HG02588 (cell line): ENCODE results near the gene PRKD1.

ENCODE experiments used
- ATAC-seq: cut with Tn5 transposase; IDR thresholded peaks from one replicate; pipeline ENCODE4 v1.9.1; 2021; ENCODE audit warnings: mild to moderate bottlenecking, moderate library complexity; ENCODE audit not compliant: unreplicated experiment

The PRKD1 gene

DNA sequence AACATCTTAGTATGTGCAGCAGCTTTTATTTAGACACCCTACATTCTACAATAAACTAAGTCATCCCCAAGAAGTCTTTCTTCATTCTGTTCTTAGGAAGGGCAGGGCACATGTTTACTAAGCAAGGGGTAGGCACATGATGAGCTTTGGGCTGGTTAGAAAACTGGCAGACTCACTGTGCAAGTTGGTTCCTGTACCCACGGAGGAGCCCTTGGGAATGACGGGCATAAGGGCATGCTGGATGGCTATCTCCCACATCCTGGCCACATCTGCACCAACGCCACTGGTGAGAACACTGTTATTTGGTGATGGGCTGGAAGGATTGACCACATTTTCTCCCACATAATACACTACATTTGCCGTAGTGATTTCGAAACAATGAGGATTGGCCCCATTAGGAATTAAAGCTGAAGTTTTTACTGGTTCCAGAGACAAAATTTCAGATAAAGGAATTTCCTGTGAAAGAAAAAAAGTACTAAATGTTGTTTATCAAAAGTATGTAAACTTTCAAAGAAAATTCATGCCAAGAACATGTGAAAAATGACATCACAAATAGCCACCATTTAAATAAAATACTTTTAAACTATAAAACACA, 297.0 kb downstream of the PRKD1 start:
- ATAC-seq, result no peak

DNA sequence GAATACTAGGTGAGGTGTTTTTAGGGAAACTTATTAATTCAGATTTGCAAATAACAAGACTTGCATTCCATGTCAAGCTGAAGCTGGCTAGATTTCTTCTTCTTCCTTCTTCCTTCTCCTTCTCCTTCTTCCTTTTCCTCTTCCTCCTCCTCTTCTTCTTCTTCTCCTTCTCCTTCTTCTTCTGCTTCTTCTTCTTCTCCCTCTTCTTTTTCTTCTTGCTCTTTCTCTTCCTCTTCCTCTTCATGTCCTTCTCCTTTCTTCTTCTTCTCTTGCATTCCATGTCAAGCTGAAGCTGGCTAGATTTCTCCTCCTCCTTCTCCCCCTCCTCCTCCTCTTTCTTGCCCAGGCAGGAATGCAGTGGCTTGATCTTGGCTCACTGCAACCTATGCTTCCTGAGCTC, 297.8 kb downstream of the PRKD1 start:
- ATAC-seq, result no peak

DNA sequence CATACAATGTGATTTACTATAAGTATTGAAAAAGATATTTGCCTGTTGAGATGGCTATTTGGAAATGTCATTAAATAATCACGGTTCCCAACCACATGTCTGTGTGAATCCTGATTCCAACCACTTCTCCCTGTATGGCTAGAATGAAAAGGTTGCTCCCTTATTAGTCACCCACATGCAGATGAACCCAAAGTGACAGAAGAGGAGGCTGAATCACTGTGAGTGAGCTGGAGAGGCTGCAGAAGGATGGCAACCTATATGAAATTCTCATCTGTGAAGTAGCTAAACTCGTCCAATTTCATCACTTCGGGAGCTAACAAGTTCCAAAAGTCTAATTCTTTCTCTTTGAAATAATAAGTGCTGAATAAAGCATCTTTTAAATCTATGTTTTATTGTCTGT, 300.5 kb downstream of the PRKD1 start:
- ATAC-seq, result no peak

DNA sequence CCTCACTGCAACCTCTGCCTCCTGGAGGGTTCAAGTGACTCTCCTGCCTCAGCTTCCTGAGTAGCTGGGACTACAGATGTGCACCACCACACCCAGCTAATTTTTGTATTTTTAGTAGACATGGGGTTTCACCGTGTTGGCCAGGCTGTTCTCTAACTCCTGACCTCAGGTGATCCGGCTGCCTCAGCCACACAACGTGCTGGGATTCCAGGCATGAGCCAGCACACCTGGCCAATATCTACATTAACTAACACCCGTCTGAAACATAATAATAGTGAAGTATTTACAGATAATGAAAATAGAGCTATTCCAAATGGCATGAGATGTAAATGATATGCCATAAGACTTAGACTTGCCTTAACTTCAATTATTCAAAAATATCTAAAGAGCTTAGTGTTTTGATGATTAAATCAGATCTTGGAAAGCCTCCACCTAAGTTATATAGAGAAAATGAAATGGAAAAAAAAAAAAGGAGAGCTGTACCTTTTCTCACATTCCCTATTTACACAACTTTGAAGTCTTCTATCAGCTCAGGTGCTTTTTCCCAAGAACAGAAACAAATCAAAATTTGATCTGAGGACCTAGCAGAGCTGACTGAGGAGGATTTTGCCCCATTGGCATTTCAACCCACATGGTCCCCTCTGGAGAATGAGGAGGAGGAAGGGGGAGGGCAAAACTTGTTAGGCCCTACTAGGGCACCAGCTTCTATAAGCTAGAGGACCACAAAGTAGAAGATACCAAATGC, 309.2 kb downstream of the PRKD1 start:
- no peak for ATAC-seq

DNA sequence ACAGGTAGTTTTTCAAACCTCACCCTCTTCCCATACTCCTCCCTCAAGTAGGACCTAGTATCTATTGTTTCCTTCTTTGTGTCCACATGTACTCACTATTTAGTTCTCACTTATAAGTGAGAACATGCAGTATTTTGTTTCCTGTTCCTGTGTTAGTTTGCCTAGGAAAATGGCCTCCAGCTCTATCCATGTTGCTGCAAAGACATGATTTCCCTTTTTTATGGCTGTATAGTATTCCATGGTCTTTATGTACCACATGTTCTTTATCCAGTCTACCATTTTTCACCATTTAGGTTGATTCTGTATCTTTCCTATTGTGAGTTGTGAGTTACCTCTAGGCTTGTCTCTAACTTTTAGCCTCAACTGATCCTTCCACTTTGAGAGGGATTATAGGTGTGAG, 310.7 kb downstream of the PRKD1 start:
- ATAC-seq, result no peak

DNA sequence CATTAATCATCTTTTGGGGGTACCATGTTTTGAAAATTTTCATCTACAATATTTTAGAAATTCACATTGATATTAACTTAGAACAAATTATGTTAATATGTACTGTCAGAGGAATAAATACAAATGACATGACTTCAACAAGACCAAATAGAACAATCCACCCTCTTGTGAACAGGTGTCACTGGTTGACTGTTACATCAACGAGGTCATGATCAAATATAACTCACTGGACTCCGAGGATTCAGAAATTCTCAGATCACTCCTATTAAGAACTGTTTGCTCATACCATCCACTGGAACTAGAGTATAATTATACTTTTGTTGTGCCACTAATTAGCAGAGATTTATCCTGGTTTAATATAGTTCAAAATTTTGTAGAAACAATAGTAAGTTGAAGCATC, 318.8 kb downstream of the PRKD1 start:
- ATAC-seq, result no peak

DNA sequence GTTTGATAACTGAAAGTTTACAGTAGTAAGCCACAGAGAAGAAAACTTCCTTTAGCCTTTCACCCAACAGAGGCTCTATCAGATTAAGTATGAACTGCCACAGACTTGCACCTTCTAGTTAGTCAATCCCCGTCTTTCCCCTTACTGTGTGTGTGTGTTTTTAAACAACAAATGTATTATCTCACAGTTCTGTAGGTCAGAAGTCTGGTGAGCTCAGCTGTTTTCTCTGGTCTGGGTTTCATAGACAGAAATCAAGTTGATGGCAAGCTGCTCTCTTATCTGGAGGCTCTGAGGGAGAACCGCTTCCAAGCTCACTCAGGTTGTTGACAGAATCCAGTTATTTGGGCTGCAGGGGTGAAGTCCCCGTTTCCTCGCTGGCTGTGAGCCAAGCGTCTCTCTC, 320.5 kb downstream of the PRKD1 start:
- no peak for ATAC-seq

DNA sequence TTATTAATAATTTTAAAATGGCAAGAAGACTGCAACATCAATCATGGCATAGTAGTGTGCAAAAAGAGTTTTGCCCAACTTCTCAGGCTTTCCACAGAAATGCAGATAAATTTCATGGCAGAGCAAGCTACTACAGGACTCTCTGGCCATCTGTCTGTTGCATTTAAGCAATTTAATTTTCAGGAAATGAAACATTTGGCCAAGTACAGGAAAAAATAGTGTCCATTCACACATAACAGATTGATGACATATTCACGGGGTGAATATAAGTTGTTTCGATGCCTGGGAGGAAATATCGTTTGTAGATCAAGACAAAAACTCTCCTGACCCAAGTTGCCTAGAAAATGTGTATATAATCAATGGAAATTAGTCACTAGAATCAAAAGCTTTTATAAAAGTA, 324.0 kb downstream of the PRKD1 start:
- ATAC-seq, result no peak

DNA sequence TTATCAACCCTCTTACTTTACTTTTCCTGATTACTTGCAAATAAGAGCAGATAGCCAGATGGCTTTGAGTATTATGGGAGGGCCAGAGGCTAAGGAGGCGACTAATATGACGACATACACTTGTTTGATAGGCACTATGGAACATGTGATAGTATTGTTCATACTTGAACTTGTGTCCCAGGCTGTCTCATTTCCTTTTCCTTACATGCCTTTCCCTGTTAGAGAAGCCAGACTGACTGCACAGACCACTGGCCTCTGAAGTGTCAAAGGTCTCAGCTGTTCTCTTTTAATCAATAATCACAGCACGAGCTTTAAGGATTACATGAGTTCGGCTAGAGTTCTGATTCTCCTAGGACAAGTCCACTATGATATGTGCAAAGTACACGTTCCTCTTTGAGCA, 326.0 kb downstream of the PRKD1 start:
- no peak for ATAC-seq

DNA sequence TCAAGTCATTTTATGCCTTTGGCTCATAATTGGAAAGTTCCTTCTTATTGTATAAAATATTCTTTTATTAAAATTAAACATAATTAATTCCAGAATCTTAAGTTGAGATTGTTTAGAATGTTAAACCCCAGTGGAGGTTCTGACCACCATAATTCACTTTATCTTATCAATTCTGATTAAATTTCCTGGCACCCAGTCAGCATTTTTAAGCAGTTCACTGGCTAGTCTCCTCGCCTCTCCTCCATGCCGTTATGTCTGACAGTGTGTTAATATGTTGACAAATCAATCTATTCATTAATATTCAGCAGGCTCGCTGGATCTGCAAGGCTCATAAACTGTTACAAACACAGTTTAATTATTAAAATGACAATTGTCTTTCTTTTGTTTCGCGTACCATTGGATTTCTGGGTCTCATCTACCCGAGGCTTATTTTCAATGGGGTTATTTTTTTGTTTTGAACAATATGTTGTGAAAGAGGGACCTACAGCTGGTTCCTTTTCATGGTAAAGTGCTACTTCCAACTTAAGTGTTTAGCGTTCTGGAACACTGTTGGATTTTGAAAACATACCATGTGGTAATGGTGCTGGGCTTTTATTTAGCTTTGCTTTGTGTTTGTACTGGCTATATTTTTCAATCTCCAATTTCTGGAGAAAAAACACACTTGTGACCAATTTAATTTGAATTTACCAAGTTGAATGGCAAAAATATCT, 339.7 kb downstream of the PRKD1 start:
- no peak for ATAC-seq

DNA sequence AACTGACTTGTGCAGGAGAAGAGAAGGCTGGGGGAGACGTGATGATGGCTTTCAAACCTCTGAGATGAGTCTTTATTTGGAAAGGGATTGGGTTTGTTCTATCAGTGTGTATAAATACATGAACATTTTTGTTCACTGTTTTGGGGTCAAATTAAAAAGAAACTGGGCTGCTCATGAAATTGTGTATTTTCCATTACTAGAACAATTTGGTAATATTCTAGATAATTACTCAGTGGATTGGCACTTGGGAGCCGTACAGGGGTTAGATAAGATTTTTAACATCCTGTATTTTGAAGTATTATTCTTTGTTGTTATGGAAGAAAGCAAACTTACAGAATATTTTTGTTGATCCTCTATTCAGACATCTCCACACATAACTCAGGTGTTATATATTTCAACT, 340.6 kb downstream of the PRKD1 start:
- ATAC-seq, result no peak

DNA sequence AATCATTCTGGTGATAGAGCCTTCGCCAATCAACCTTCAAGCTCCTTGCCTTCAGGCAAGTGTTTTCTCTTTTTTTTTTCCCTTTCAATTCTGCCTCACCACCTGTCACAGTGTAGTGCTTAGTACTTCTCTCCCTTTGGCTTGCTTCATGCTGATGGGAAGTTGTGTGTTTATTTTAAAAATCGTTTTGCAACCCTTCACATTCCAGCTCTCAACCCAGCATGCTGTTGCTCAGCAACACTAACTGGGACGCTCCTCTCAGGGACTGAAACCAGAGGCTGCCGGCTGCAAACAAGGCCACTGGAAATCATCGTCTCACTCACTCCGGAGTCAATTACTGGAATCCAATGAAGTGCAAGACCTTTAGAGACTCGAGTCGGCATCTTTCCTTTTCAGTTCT, 342.7 kb downstream of the PRKD1 start:
- no peak for ATAC-seq

DNA sequence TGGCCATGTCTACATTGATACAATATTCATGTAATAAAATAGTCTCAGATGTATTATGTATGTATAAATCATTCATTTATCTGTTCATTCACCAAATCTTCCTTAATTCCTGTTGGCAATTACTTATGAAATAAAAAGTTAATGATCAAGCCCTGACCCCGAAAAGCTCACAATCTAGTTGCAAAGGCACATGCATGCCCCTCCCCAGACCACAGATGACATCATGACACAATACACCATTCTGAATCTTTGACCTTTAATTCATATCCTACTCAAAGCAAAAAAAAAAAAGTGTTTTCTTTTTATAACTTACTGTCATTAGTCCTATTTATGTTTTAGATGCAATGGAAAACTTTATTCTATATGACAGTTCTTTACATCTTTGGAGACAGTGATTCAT, 346.9 kb downstream of the PRKD1 start:
- no peak for ATAC-seq

DNA sequence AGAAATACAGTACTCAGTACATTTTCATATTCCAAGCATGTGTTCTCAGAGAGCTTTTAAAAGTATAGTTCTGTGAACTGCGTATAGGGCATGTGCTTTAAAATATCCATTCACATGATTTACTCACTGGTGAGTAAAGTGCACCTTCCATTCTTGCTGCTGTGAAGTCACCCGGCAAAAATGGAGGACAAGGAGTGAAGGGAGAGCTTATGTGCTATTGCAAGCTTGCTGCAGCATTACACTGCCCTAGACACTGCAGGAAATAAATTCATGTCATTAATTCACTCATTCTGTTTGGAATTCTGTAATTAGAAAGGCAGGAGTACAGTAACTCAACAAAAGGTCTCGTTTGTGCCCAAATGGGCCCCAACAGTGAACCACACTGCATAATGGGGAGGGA, 347.8 kb downstream of the PRKD1 start:
- no peak for ATAC-seq

DNA sequence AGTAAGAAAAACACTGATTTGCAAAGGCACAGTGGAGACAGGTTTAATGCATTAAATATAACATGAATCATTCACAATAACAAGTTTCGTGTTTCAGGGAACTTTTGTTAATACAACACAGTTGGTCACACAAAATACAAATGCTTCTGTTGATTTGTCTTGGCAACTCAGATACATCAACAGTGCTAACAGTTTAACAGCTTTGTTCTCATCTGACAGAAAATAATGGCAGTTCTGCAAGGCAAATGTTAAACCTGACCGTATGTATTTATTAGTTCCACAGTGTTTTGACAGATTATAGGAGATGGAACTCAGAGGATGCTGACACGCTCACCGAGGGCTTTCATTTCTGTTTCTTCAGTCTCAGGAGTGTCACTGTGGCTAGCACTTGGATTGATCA, 350.7 kb downstream of the PRKD1 start:
- ATAC-seq, result no peak

DNA sequence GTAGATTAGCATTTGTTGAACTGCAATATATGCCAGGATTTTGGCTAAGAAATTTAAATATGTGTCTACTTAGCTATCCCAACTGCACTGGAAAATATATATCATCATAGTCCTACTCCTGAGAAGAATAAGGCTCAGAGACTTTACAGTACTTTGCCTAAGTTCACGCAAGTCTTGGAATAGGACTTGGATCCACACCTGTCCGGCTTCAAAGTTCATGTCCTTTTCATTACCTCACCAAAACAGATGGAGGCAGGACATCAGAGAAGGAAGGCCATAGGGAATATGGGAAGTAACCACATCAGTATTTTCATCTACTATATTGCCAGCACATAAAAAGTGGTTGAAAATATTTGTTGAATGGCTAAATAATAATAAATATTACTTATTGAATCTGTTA, 358.5 kb downstream of the PRKD1 start:
- ATAC-seq, result no peak

DNA sequence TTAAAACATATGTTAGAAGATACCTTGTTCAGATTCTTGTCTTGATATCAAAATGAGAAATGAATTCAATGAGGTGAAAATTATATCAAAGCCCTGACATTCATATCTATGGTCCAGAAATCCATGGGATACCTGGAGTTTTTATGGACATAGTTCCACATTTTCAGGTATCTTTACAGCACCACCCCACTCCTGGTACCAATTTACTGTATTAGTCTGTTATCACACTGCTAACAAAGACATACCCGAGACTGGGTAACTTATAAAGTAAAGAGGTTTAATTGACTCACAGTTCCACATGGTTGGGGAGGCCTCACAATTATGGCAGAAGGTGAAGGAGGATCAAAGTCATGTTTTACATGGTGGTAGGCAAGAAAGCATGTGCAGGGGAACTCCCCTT, 361.5 kb downstream of the PRKD1 start:
- ATAC-seq, result no peak

DNA sequence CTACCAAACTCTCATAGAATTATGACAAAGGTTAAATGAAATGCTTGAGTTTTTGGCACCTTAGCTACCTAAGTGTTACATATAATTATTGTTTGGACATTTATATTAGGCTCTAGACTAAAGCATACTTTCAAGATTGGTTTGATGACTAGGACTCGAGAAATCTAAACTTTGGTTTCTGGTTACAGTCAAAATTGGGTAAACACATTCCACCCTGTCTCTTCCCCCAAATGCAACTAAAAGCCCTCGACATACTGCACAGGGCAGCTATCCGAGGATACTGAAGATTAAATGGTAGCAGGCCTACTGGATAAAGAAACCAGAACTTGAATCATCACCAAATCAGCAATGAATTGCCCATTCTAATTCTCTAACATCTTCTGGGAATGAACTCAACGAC, 369.1 kb downstream of the PRKD1 start:
- ATAC-seq, result no peak

DNA sequence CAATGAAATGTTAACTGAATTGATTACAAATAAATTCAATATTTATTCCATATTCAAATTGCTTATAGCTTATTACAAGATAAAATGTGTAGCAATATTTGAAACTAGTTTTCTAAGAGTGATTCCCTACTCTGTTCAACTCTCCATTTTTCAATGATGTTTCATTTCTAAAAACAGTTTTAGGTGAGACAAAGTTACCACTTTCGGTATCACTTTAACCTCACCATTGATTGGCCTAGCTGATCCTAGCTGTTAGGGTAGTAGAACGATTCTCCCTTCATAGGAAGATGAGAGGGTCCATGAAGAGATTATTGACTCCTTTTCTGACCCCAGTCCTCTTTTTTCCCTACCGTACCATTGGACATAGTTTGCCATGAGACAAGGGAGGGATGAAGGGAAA, 373.3 kb downstream of the PRKD1 start:
- ATAC-seq, result no peak

DNA sequence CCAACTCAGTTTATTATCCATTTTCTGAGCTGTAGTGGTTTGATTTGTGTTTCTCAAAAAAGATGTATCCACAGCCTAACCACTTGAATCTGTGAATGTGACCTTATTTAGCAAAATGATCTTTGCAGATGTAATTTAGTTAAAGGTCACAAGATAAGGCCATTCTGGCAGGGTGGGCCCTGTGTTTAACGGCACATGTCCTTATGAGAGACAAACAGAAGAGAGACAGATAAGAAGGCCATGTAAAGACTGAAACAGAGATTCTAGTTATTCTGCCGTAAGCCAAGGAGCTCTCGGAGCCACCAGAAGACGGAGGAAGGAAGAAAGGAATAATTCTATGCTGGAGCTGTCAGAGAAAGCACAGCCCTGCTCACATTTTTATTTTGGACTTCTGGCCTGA, 374.2 kb downstream of the PRKD1 start:
- no peak for ATAC-seq

DNA sequence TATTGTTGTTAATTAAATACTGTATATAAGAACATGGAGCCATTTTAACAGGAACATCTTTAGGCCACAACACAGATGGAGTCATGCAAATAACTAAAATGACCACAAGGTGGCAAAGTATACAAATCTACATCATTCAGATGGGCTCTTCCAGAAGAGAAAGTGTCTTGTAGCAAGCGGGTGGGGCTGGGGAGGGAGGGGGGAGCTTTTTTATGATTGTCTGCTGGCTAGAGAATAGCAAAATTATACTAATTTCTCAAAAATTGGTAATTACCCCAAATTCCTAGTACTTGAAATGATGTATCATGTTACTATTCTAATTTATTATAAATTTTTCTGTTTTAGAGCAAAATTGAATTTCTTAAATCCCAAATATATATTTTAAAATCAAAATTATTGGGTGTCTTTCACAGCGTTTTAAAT, 378.7 kb downstream of the PRKD1 start:
- peak; percentile 63 for ATAC-seq

DNA sequence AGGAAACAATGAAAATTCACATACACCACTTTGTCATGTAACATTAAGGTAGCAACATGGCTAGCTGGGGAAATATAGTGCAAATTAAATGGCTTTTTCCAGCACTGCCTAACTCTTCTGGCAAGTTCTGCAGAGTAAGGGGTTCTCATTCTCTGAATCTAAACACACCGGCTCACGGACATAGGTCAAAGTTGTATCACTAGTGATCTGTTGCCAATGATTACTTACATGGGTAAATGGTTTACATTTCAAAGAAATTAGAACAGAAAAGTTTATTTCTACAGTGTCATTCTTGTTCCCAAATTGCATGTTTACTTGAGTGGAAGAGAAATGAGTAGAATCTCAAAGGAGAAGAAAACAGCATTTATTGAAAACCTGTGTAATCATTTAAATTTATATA, 381.9 kb downstream of the PRKD1 start:
- ATAC-seq, result no peak
